ENCODE results near the gene RAD51B. TPM values are rescaled to one million over a fixed set of nuclear protein-coding genes. Genes with fewer than 3 reads are reported as not detected.
"Not testable (repeated sequence)": the region's sequence is repeated elsewhere in the genome, so short reads cannot be mapped to it uniquely, and the experiment has no call there.

RAD51B gene
- total RNA-seq, 2 donors from 2014 or later, result 31.1 to 67.3 TPM

DNA sequence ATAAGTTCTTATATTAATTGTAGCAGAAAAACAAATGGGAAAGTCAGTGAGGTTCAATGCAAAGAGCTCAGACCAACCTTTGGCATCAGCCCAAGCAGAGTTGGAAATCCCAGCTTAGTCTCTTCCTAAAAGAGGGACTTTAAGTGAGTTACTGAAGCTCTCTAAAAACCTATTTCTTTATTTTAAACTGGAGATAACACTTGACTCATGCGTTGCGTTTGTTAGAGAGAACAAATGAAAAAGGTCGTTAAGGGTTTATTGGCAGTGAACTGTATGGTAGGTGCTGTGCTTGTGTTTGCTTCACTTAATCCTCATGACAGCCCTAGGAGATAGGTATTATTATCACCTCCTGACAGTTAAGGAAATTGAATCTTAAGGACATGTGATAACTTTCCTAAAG is 396.5 kb downstream of the RAD51B start:
- peaks cover 2% of the 10 kb centered on the region for H3K9me3 Mint-ChIP-seq
- no peaks in the 10 kb centered on the region for H3K27me3 Mint-ChIP-seq
- ATAC-seq, result no peak
- H3K36me3 Mint-ChIP-seq, result peaks cover 1% of the 10 kb centered on the region
- no peak for DNase-seq (ENCODE audit: low spot score)
- H3K27ac Mint-ChIP-seq, result peak overlapping the region in 1 of 2 donors; percentile 90
- H3K4me3 Mint-ChIP-seq, result no peak overlapping the region
- peaks cover 46 to 56% of the 10 kb centered on the region in 2 donors for H3K4me1 Mint-ChIP-seq (ENCODE audit: low read depth in 2 of 2)

DNA sequence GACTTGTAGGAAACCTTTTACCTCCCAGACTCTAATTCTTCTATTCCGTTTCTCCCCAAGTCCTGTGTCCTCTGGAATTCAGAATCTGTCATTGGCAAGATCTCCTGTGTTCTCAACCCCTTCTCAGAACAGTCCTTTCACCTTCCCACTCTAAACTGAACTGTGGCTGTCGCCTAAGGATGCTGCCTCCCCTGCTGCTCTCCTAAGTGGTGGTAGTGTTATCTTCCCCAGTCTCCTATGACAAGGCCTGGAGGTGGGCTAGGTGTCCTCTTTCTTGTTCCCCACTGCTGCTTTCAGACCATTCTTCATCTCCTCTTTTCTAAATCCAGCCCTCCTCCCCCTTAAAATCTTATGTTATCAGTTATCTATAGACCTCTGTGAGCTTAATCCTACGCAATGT is 397.4 kb downstream of the RAD51B start:
- DNase-seq (ENCODE audit: low spot score) (no peak), ATAC-seq (peak in 1 of 2 donors; percentile 61)
- H3K27ac Mint-ChIP-seq, result peak overlapping the region in 1 of 2 donors; percentile 90
- peaks cover under 1% of the 10 kb centered on the region for H3K9me3 Mint-ChIP-seq
- peaks cover 6% of the 10 kb centered on the region for H3K36me3 Mint-ChIP-seq
- H3K4me3 Mint-ChIP-seq, result no peak overlapping the region
- peaks cover 41 to 47% of the 10 kb centered on the region in 2 donors for H3K4me1 Mint-ChIP-seq (ENCODE audit: low read depth in 2 of 2)
- no peaks in the 10 kb centered on the region for H3K27me3 Mint-ChIP-seq

DNA sequence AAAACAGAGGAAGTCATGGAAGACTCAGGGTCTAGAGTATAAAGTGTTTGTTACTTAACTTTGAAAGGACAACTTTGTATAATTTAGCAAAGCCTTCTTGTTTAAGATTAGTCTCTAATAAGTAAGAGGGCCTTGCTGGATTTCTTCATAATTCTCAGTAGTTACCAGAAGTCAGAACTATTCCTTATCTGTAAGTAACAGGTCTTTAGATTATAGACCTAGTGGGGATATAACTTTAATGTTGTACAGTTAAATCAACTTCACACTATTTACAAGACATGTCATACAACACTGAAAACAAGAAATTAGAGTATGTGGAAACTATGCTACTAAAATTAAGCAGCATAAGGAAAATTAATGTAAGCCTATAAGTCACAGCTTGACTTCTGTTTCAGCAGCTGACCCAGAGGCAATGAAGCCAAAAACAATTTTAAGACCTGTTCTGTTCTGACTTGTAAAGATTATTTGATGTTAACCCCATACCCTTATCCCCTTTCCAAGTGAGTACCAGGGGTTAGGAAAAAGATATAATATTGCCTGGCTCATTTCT is 398.3 kb downstream of the RAD51B start:
- H3K36me3 Mint-ChIP-seq, result peaks cover 6% of the 10 kb centered on the region
- no peak overlapping the region for H3K4me3 Mint-ChIP-seq
- ATAC-seq, result no peak
- no peak for DNase-seq (ENCODE audit: low spot score)
- no peaks in the 10 kb centered on the region for H3K9me3 Mint-ChIP-seq
- peaks cover 32 to 38% of the 10 kb centered on the region in 2 donors for H3K4me1 Mint-ChIP-seq (ENCODE audit: low read depth in 2 of 2)
- H3K27ac Mint-ChIP-seq, result peak overlapping the region in 1 of 2 donors; percentile 90
- no peaks in the 10 kb centered on the region for H3K27me3 Mint-ChIP-seq

DNA sequence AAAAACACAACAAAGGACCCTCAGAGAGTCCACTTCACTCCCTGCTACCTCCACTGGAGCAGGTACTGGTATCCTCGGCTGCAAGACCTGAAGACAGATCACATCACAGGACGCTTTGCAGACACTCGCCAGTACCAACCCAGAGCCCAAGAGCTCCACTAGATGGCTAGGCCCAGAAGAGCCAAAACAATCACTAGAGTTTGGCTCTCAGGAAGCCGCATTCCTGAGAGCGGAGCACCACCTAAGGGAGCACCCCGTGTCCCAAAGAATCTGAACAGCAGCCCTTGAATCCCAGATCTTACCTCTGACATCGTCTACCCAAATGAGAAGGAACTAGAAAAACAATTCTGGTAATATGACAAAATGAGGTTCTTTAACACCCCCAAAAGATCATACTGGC is 399.8 kb downstream of the RAD51B start:
- Mint-ChIP-seq H3K4me1 (ENCODE audit: low read depth in 2 of 2) (peaks cover 16 to 22% of the 10 kb centered on the region in 2 donors), H3K36me3 (peaks cover 6% of the 10 kb centered on the region), H3K4me3 (no peak overlapping the region), H3K27ac (no peak overlapping the region), H3K9me3 (no peaks in the 10 kb centered on the region), H3K27me3 (no peaks in the 10 kb centered on the region)
- ATAC-seq (no peak), DNase-seq (ENCODE audit: low spot score) (no peak)

DNA sequence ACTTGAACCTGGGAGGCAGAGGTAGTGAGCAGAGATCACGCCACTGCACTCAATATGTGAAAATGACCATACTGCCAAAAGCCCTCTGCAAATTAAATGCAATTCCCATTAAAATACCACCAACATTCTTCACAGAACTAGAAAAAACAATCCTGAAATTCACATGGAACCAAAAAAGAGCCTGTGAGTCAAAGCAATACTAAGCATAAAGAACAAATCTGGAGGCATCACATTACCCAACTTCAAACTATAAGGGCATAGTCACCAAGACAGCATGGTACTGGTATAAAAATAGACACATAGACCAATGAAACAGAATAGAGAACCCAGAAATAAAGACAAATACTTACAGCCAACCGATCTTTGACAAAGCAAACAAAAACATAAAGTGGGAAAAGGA is 401.5 kb downstream of the RAD51B start:
- H3K4me1 Mint-ChIP-seq (ENCODE audit: low read depth in 2 of 2); H3K9me3 Mint-ChIP-seq; DNase-seq (ENCODE audit: low spot score); H3K4me3 Mint-ChIP-seq; ATAC-seq; H3K36me3 Mint-ChIP-seq; H3K27me3 Mint-ChIP-seq: not testable (repeated sequence)
- peak overlapping the region in 1 of 2 donors; percentile 5 for H3K27ac Mint-ChIP-seq

DNA sequence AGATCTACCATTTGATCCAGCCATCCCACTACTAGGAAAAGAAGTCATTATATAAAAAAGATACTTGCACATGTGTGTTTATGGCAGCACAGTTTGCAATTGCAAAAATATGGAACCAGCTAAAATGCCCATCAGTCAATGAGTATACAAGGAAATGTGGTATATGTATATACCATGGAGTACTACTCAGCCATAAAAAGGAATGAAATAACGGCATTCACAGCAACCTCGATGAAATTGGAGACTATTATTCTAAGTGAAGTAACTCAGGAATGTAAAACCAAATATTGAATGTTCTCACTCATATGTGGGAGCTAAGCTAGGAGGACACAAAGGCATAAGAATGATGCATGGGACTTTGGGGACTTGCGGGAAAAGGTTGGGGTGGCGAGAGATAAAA is 402.6 kb downstream of the RAD51B start:
- no peak overlapping the region for H3K4me3 Mint-ChIP-seq
- DNase-seq (ENCODE audit: low spot score) (no peak), ATAC-seq (no peak)
- H3K9me3 Mint-ChIP-seq, result no peaks in the 10 kb centered on the region
- peak overlapping the region in 1 of 2 donors; percentile 5 for H3K27ac Mint-ChIP-seq
- no peaks in the 10 kb centered on the region for H3K27me3 Mint-ChIP-seq
- peaks cover 6% of the 10 kb centered on the region for H3K36me3 Mint-ChIP-seq
- peaks cover 2 to 4% of the 10 kb centered on the region in 2 donors for H3K4me1 Mint-ChIP-seq (ENCODE audit: low read depth in 2 of 2)

DNA sequence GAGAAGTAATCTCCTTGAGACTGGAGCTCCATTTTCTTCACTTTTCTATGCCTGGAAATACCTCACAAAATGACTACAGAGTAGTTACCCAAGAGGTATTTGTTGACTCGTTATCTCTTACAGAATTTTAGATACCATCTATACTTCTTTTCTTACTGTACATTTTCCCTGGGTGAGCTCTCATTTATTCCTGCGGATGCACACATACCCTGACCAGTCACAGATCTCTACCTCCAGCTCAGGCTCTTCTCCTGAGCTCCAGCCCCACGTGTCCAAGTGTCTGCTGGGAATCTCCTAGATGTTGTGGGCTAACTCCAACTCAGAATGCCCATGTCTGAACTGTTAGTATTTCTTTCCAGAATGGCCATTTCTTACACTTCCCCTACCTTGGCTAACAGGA is 403.1 kb downstream of the RAD51B start:
- Mint-ChIP-seq H3K4me3 (no peak overlapping the region), H3K27ac (no peak overlapping the region), H3K36me3 (peaks cover 6% of the 10 kb centered on the region), H3K27me3 (no peaks in the 10 kb centered on the region), H3K4me1 (ENCODE audit: low read depth in 2 of 2) (peaks cover 0 to 3% of the 10 kb centered on the region in 2 donors), H3K9me3 (no peaks in the 10 kb centered on the region)
- no peak for ATAC-seq
- no peak for DNase-seq (ENCODE audit: low spot score)

DNA sequence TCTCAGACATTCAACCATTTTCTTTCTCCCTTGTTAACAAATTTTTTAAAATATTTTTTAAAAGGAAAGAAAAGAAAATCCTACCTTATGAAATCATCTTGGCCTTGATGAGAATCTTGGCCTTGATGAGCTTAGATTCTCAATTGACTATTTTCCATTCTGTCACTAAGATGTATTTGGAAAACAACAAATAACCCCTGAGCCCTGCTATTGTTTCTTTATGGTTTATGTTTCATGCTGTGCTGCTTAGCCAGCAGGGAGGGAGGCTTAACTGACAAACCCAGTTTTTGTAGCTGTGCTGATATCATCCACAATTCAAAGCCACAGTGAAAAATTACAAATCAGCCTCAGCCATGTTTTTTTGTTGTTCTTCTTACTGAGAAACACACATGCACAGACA is 404.1 kb downstream of the RAD51B start:
- DNase-seq (ENCODE audit: low spot score), result no peak
- Mint-ChIP-seq H3K4me1 (ENCODE audit: low read depth in 2 of 2) (peaks cover 0 to 3% of the 10 kb centered on the region in 2 donors), H3K9me3 (no peaks in the 10 kb centered on the region), H3K36me3 (peaks cover 6% of the 10 kb centered on the region), H3K27me3 (no peaks in the 10 kb centered on the region), H3K27ac (no peak overlapping the region), H3K4me3 (no peak overlapping the region)
- ATAC-seq, result no peak

DNA sequence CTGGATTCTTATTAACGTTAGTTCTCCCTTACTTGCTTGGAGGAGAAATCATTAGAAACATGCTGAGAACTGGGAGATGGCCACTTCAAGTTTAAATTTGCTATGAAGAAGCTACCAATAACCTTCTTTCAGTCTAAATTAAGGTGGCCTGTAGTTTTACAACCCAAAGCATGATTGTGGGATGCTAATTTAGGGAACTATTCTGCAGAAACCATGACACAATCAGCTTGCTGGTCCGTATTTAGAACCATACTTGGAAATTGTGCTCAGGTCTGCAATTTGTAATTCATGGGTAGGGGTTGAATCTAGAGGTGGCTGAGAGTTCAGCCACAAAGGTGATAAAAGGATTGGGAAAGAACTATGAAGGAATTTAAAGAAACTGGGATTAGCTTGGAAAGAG is 405.7 kb downstream of the RAD51B start:
- H3K27me3 Mint-ChIP-seq, result no peaks in the 10 kb centered on the region
- H3K27ac Mint-ChIP-seq, result no peak overlapping the region
- DNase-seq (ENCODE audit: low spot score) (no peak), ATAC-seq (no peak)
- H3K36me3 Mint-ChIP-seq, result peaks cover 6% of the 10 kb centered on the region
- no peaks in the 10 kb centered on the region for H3K9me3 Mint-ChIP-seq
- H3K4me1 Mint-ChIP-seq (ENCODE audit: low read depth in 2 of 2), result peaks cover 0 to 3% of the 10 kb centered on the region in 2 donors
- no peak overlapping the region for H3K4me3 Mint-ChIP-seq

DNA sequence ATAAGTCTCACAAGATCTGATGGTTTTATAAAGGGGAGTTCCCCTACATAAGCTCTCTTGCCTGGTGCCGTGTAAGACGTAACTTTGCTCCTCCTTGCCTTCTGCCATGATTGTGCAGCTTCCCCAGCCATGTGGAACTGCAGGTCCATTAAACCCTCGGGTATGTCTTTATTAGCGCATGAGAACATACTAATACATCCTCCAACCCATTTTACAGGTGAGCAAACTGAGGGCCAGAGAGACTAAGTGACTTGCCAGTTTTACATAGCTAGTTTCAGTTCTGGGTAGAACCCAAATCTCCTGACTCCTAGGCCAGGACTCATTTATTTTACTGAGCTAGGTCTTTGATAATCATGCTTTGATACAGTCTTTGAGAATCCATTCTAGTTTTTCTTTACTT is 406.9 kb downstream of the RAD51B start:
- no peaks in the 10 kb centered on the region for H3K27me3 Mint-ChIP-seq
- no peak for DNase-seq (ENCODE audit: low spot score)
- H3K27ac Mint-ChIP-seq, result no peak overlapping the region
- no peak overlapping the region for H3K4me3 Mint-ChIP-seq
- H3K4me1 Mint-ChIP-seq (ENCODE audit: low read depth in 2 of 2), result no peaks in the 10 kb centered on the region
- H3K9me3 Mint-ChIP-seq, result no peaks in the 10 kb centered on the region
- H3K36me3 Mint-ChIP-seq, result peaks cover under 1% of the 10 kb centered on the region
- no peak for ATAC-seq

DNA sequence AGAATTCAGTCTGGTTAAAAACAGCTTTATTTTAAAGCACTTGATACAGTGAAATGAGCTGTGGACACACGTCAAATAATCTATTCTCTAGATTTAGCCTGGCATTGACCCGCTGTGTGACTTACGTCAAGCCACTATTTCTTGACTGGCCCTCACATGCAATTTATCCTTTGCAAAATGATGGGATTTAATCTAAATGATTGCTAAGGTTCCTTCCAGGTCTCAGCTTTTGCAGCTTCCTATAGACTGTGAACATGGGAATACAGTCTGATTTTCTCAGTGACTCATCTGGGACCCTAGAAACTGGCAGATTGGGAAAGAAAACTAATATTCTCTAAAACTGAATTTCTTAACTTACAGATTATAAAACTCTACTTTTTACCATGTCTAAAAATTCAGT is 409.1 kb downstream of the RAD51B start:
- Mint-ChIP-seq H3K36me3 (no peaks in the 10 kb centered on the region), H3K9me3 (no peaks in the 10 kb centered on the region), H3K4me3 (no peak overlapping the region), H3K27ac (no peak overlapping the region), H3K4me1 (ENCODE audit: low read depth in 2 of 2) (no peaks in the 10 kb centered on the region), H3K27me3 (no peaks in the 10 kb centered on the region)
- ATAC-seq, result no peak
- DNase-seq (ENCODE audit: low spot score), result no peak

DNA sequence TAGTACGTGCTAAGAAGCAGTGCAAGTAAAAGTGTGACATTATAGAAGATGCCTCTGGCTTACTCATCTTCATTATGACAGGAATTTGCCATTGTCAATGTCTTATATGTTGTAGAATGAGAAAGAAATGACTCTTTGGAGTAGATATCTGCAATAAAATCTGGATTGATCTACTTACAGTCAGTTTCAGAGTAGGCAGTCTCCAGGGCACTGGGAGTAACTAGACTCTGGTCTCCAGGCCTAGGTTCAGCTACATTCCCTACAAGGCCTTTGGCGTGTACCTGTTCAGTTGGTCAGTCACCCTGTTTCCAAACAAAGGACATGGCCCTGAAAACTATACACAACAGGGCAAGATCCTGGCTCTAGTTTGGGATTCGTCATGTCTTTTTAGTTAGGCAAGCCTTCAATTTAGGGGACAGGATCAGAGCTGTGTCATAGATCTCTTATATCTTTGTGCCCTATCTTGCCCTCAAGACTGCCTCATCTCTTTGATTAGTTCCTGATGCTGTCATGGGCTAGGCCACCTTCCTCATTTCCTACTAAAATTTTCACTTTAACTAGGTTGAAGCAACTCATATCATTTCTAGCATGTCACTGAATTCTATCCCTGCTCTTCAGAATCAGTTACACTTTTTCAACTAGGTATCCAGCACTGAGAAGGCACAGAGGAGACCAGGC is 410.0 kb downstream of the RAD51B start:
- no peaks in the 10 kb centered on the region for H3K9me3 Mint-ChIP-seq
- H3K27ac Mint-ChIP-seq, result no peak overlapping the region
- no peak overlapping the region for H3K4me3 Mint-ChIP-seq
- DNase-seq (ENCODE audit: low spot score) (no peak), ATAC-seq (no peak)
- no peaks in the 10 kb centered on the region for H3K4me1 Mint-ChIP-seq (ENCODE audit: low read depth in 2 of 2)
- no peaks in the 10 kb centered on the region for H3K27me3 Mint-ChIP-seq
- no peaks in the 10 kb centered on the region for H3K36me3 Mint-ChIP-seq

DNA sequence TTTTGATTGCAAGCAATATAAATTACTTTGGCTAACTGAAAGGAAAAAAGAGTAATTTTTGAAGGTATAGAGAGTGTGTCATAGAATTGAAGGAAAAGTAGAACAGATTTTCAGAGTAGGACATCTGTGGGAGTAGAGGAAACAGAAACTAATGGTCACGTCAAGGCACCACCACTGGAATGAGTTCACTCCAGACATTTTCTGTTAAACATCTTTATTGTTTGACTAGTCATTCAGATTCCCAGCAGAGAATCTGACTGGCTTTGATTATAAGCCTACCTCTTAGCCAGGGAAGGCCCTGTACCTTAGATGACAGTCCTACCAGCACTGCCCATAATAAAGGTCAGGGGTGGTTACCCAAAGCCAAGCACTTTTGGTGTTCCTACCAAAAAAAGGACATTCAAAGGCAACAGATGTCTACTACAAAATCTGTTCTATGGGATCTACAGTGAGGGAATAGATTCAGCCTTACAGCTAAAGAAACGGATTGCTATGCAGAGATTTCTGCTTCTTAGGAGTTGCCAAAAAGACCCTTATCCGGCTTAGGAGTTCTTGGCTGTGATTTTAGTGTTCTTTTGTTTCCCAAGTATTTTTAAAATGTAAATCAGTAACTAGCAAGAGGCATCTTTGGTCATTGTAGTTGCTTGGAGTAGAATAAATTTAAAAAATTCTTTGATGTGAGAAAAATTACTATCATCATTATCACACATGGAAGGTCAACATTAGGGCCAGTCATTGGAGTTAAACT is 410.8 kb downstream of the RAD51B start:
- ATAC-seq (no peak), DNase-seq (ENCODE audit: low spot score) (no peak)
- H3K36me3 Mint-ChIP-seq, result no peaks in the 10 kb centered on the region
- no peak overlapping the region for H3K27ac Mint-ChIP-seq
- no peaks in the 10 kb centered on the region for H3K27me3 Mint-ChIP-seq
- no peaks in the 10 kb centered on the region for H3K9me3 Mint-ChIP-seq
- H3K4me1 Mint-ChIP-seq (ENCODE audit: low read depth in 2 of 2), result no peaks in the 10 kb centered on the region
- no peak overlapping the region for H3K4me3 Mint-ChIP-seq

DNA sequence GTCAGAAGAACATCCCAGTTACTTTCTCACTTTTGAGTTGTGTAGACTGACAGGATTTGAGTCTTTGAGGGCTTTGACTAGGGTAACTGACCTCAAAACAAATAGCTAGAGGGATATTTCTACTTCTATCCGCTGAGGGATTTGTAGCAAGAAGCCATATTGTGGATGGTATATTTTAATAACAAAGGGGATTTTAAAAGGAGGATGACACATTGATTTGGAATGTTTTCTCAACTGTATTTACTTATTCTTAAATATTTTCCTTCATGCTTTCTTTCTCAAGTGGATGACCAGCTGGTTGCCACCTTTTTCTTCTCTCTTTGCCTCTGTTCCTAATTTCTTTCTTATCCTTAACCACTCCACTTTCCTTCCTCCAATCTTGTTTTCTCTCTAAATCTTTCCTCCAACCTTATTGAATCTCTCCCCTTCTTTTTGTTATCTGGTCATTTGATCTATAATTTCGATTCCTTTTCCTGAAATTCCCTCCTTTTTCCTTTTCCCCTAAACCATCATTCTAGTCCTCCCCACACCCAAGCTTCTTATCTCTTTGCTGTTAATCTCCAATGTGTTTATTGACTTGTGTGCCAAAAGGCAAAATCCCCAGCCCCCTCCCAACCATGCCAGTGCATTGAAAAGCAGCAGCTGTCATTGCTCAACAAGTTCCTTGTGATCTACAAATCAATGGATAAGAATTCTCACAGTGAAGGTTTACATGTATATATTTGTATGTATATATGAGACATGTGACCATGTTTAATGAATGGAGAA is 411.6 kb downstream of the RAD51B start:
- no peaks in the 10 kb centered on the region for H3K36me3 Mint-ChIP-seq
- H3K27ac Mint-ChIP-seq, result no peak overlapping the region
- H3K4me1 Mint-ChIP-seq (ENCODE audit: low read depth in 2 of 2), result no peaks in the 10 kb centered on the region
- ATAC-seq (no peak), DNase-seq (ENCODE audit: low spot score) (no peak)
- H3K9me3 Mint-ChIP-seq, result no peaks in the 10 kb centered on the region
- H3K27me3 Mint-ChIP-seq, result no peaks in the 10 kb centered on the region
- H3K4me3 Mint-ChIP-seq, result no peak overlapping the region
